DOHH2 (cell line): ENCODE results near the gene RNF130.

ENCODE experiments used
- CTCF ChIP-seq: fragments of 200-600 bp; sonication (generic); IDR thresholded peaks from one replicate; pipeline ENCODE4 v1.5.1; 2014; ENCODE audit warnings: antibody characterized with exemption, mild to moderate bottlenecking, low read depth, low read length; ENCODE audit not compliant: poor library complexity, severe bottlenecking
- EZH2phosphoT487 ChIP-seq: fragments of 200-600 bp; sonication (generic); IDR thresholded peaks from 2 replicates; pipeline ENCODE4 v1.6.1; 2017; ENCODE audit warnings: borderline replicate concordance, mild to moderate bottlenecking, antibody characterized with exemption, low read length, moderate library complexity, mixed read lengths

DNA sequence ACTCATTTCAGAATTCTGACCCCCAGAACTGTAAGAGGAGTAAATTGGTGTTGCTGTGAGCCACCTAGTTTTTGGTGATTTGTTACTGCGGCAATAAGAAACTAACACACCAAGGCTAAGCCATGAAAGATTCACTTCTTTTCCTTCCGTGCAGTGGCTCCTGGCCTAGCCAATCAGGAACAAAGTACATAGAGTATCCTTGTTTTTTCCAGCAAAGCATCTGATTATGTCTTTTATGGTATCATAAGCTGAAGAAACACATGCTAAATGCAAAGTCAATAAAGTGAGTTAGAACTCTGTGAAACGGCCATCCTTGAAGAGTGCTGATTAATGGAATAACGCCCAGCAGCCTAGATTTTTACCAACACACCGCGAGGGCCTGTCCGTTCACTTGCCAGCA is 11.4 kb downstream of the RNF130 start:
- TF ChIP-seq CTCF (no peak), EZH2phosphoT487 (no peak)
